ENCODE data around the gene NOTCH3.

NOTCH3 gene

DNA sequence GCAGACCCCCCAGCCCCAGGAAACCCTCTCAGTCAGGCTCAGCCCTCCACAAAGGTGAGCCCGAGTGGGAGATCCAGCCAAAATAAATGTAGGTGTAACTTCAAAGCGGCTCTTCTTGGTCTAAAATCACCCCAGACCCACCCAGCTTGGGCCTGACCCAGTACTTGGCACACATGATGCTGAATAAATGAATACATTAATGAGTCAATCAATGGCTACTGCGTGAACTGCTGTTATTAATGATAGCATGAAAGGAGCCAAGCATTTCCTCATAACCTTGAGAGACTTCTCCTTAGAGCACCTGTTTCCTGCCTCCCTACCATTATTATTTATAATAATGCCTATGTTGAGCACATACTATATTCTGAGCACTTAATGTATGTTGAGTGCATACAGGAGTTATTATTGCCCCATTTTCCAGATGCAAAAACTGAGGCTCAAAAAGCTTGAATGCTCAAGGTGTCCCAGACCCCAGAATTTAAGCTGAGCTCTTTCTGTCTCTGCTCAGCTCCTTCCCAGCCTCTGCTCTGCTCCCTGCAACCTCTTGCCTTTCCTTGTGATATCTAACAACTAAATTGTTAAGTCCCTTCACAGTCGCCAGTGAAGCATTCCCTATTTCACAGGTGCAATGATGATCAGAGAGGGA, 4.3 kb downstream of the NOTCH3 start:
- DNase-seq (ENCODE audit: extremely low read depth, insufficient read length) = no peak
- Histone ChIP-seq H3K36me3 (ENCODE audit: control insufficient read depth, insufficient read depth, low read length) (no peaks in the 10 kb centered on the region), H3K4me3 (replicated peaks; ENCODE audit: low read depth, low read length) (no peak overlapping the region), H3K27me3 (replicated peaks; ENCODE audit: control insufficient read depth, insufficient read depth, low read length) (no peaks in the 10 kb centered on the region; the same call in none of the 2 replicates)
- TF ChIP-seq, protein P1, sequence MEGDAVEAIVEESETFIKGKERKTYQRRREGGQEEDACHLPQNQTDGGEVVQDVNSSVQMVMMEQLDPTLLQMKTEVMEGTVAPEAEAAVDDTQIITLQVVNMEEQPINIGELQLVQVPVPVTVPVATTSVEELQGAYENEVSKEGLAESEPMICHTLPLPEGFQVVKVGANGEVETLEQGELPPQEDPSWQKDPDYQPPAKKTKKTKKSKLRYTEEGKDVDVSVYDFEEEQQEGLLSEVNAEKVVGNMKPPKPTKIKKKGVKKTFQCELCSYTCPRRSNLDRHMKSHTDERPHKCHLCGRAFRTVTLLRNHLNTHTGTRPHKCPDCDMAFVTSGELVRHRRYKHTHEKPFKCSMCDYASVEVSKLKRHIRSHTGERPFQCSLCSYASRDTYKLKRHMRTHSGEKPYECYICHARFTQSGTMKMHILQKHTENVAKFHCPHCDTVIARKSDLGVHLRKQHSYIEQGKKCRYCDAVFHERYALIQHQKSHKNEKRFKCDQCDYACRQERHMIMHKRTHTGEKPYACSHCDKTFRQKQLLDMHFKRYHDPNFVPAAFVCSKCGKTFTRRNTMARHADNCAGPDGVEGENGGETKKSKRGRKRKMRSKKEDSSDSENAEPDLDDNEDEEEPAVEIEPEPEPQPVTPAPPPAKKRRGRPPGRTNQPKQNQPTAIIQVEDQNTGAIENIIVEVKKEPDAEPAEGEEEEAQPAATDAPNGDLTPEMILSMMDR (IDR thresholded peaks at IDR 0.05; ENCODE audit: insufficient read depth, low read length, poor library complexity, severe bottlenecking) = no peak

DNA sequence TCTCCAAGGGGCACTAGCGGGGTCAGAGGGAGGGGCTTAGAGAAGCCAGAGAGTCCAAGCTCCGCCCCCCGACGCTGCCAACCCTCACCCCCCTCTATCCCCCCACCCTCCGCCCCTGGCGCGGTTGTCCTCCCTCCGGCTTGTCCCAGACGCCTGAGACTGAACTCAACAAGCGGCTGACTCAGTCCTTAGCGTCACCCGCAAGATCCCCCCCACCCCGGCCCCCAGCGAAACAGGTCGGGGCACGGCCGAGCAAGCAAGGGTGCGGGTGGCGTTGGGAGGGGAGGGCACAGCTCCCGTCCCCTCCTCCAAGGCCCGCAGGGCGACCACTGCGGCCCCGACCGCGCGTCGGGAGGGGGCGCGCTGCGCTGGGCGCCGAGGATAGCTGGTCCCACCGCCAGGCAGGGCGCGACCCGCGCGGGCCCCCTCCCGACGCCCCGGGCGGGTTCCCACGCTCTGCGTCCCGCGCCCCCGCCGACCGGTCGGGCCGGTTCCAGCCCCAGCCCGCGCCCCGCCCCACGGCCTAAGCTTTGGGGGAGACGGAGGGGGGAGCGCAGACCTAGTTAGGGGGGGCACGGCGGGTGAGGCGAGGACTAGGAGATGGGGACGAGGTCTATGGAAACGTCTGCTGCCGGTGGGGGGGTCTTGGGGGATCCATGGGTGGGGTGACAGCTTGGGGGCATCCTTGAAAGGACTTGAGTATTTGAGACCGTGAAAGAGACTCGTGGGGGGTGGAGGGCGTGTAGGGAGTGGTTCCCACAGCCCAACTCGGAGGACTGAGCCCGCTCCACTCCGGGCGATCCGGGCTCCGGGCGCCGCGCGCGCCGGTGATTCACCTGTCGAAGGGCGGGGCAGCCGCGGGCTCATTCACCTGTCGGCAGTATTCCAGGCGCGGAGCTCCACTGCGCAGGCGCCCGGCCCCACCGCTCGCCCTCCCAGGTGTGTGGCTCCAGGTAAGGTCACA, 5.1 kb downstream of the NOTCH3 start:
- TF ChIP-seq, protein P1 (IDR thresholded peaks at IDR 0.05; ENCODE audit: insufficient read depth, low read length, poor library complexity, severe bottlenecking) = no peak
- no peaks in the 10 kb centered on the region; the same call in none of the 2 replicates for H3K27me3 ChIP-seq (replicated peaks; ENCODE audit: control insufficient read depth, insufficient read depth, low read length)
- H3K36me3 ChIP-seq (ENCODE audit: control insufficient read depth, insufficient read depth, low read length) = no peaks in the 10 kb centered on the region
- H3K4me3 ChIP-seq (replicated peaks; ENCODE audit: low read depth, low read length) = no peak overlapping the region
- DNase-seq (ENCODE audit: extremely low read depth, insufficient read length) = no peak

DNA sequence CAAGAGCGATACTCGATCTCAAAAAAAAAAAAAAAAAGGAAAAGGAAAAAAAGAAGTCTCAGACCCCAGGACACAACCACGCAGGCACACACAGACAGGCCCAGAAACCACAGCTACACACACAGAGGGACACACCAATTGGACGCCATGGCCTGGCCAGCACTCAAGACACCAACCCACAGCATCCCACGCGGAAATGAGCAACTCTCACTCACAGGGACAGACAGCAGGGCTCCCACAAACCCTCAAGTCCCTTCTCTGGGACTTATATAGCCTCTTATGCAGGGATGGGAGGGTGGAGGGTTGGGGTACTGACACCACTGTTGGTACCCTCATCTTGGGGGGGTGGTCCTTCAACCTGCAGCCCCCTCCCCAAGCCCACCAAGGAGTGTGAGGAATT, 5.9 kb downstream of the NOTCH3 start:
- TF ChIP-seq, protein P1 (IDR thresholded peaks at IDR 0.05; ENCODE audit: insufficient read depth, low read length, poor library complexity, severe bottlenecking) = no peak
- H3K4me3 ChIP-seq (replicated peaks; ENCODE audit: low read depth, low read length) = no peak overlapping the region
- no peaks in the 10 kb centered on the region; the same call in none of the 2 replicates for H3K27me3 ChIP-seq (replicated peaks; ENCODE audit: control insufficient read depth, insufficient read depth, low read length)
- no peak for DNase-seq (ENCODE audit: extremely low read depth, insufficient read length)
- no peaks in the 10 kb centered on the region for H3K36me3 ChIP-seq (ENCODE audit: control insufficient read depth, insufficient read depth, low read length)

DNA sequence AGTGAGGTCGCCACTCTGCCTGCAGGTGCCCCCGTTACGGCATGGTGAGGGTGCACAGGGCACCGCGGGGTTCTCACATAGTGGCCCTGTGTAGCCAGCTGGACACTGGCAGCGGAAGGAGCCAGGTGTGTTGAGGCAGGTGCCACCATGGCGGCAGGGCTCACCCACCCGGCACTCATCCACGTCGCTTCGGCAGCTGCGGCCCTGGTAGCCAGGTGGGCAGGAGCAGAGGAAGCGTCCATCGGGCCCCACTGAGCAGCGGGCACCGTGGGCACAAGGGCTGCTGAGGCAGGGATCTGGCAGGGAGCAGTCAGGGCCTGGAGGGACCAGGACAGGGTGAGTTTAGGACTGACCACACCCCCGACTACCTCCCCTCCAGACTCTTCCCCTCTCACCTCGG, 8.8 kb downstream of the NOTCH3 start:
- Histone ChIP-seq H3K4me3 (replicated peaks; ENCODE audit: low read depth, low read length) (no peak overlapping the region), H3K27me3 (replicated peaks; ENCODE audit: control insufficient read depth, insufficient read depth, low read length) (no peaks in the 10 kb centered on the region; the same call in 1 of the 2 replicates), H3K36me3 (ENCODE audit: control insufficient read depth, insufficient read depth, low read length) (no peaks in the 10 kb centered on the region)
- DNase-seq (ENCODE audit: extremely low read depth, insufficient read length) = no peak
- TF ChIP-seq, protein P1 (IDR thresholded peaks at IDR 0.05; ENCODE audit: insufficient read depth, low read length, poor library complexity, severe bottlenecking) = no peak

DNA sequence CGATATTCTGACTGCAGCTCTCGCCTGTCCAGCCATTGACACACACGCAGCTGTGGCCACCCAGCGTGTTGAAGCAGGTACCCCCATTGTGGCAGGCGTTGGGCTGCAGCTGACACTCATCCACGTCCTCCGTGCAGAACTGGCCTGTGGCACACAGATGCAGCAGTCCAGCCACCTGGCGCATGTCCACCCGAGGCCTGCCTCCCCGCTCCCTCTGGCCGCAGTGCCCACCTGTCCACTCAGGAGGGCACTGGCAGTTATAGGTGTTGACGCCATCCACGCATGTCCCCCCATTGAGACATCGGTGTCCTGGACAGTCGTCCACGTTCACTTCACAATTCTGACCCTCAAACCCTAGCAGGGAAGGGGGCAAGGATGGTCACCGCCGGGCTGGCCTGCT, 9.3 kb downstream of the NOTCH3 start:
- H3K27me3 ChIP-seq (replicated peaks; ENCODE audit: control insufficient read depth, insufficient read depth, low read length) = no peaks in the 10 kb centered on the region; the same call in 1 of the 2 replicates
- DNase-seq (ENCODE audit: extremely low read depth, insufficient read length) = no peak

More for the DNA sequence above, 9.3 kb downstream of the NOTCH3 start:
- H3K36me3 ChIP-seq (ENCODE audit: control insufficient read depth, insufficient read depth, low read length) = no peaks in the 10 kb centered on the region
- H3K4me3 ChIP-seq (replicated peaks; ENCODE audit: low read depth, low read length) = no peak overlapping the region
- TF ChIP-seq, protein P1 (IDR thresholded peaks at IDR 0.05; ENCODE audit: insufficient read depth, low read length, poor library complexity, severe bottlenecking) = no peak

Measured in GM06990 (cell line).